Stimulated activated CD8-positive, alpha-beta memory T cell treated with anti-CD3 and anti-CD28 coated beads, Interleukin-15, amount 100 ng/mL, for 1 hour (primary cell): Measurements from ENCODE around the gene SDF4.
A peak's percentile ranks its signal among the peaks of the same experiment; 100 is the strongest.

Experiments
- DNase-seq: peaks from one replicate; pipeline ENCODE4 v3.0.0-alpha.2; 2020; ENCODE audit warnings: low read depth

The SDF4 gene

DNA sequence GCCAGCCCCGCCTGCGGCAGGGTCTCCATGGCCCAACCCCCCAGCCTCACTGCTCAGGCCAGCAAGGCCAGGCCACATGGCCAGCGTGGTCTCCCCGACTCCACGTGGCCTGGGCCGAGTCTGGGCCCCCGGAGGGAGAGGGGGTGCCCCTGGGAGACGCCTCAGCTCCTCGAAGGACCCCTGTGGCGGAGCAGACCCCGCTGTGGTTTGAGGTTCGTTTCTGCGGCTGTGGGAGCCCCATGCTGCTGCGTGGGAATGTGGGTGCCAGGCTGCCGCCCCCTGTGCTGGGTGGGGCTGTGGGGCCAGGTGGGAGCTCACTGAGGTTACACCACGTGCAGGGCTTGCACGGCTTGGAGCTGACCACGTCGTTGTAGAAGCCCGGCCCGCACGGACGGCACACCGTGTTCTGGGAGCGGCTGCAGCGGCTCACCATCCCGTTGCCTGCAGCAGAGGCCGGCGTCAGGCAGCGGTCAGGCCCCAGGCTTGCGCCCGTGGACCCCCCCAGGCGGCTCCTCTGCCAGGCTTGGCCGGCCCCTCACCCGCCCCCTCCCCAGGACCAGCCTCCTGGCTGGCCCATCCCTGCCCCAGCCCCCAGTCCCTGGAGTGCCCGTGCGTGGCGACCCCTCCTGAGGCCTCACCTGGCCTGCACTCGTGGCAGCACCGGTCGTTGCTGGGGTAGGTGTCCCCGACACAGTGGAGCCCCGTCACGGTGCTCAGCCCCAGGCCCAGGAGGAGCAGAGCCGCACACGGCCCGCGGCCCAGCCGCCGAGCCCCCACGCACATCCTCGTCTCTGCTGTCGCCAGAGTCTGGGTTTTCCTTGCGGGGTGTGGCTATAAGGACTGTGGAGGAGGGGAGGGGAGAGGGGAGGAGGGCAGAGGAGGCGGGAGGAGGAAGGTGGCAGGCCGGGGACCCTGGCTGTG lies 18.2 kb downstream of the SDF4 start, which contains the start of gene TNFRSF4:
TSS of gene TNFRSF4 (minus strand) at position 809 of the 921 bp plus-strand sequence. CDS start at position 783, 26 bp downstream.
- DNase-seq = no peak

DNA sequence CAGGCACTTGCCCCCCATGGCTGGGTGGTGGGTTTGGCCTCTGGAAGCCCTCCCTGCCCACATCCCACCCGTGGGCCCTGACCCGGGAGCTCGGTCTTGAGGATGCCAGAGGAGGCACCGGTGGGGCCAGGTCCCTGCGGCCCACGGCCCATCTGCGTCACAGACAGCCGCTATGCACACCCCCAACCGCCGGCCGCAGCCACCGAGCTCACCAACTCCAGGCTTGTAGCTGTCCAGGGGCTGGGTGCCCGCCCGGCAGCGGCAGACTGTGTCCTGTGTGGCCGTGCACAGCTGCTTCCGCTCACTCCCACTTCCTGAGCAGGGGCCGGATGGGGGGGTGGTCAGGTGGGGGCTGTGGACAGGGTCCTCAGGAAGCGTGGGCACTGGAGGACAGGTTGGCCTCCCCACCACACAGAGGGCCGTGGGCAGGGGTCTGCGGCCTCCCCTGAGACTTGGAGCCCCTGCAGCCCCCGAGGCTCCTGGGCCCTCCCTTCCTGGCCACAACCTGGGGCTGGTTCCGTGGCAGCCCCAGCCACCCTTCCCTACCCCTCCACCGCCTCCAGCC lies 18.9 kb downstream of the SDF4 start:
- no peak for DNase-seq

DNA sequence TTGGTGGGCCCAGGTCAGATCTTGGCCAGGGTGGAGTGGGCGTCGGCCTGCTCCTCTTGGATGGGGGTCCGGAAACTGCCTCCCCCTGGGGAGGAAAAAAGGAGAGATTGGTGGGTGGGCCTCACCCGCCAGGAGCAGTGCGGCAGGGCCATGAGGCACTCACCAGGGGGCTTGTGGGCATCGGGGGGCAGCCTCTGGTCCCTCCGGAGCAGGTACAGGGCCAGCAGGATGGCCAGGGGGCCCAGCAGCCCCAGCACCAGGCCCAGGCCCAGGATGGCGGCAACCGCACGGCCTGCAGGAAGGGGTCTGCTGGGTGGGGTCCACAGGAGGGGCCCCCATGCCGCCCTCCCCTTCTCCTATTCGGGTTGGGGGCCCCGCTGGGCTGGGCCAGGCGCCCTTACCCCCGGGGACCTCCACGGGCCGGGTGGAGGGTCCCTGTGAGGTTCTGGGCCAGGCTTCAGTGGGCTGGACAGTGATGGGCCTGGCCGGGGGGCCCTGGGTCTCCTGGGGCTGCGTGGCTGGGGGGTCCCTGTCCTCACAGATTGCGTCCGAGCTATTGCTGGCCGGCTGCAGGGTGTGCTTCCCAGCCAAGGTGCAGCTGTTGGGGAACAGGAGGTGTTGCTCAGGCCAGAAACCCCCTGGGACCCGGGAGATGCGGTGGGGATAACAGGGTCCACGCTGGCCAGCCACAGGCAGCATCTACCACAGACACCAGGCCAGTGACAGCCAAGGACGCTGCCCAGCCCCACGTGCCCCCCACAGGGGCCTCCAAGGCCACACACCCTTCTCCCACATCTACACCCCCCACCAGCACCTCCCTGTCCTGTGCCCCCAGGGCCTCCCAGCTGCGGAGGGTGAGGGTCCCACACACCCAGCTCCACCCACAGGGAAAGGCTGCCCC lies 20.0 kb downstream of the SDF4 start:
- DNase-seq = no peak

DNA sequence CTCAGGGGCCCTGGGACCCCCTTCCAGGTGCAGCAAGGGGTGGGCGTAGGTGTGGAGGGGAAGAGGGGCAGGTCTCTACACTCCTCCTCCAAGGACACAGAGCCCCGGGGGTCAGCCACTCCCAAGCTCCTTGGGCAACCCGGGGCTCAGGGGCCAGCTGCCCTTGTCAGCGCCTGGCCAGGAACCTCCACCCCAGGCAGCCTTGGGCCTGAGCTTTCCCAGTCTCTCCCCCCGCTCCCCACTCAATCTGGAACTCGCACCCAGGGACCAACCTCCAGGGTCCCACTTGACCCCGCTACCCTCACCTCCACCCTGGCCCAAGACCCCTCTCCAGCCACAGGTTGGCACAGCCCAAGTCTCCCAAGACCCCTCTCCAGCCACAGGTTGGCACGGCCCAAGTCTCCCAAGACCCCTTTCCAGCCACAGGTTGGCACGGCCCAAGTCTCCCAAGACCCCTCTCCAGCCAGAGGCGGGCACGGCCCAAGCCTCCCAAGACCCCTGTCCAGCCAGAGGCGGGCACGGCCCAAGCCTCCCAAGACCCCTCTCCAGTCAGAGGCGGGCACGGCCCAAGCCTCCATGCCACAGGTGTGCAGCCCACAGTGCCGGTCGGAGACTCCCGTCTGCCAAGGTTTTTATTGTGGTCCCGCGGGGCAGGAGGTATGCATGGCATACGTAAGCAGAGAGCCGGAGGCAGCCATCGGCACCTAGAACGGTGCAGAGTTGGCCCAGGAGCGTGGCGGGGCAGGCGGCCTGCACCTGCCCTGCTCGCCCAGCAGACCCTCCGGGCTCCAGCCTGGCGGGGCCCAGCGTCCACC lies 20.9 kb downstream of the SDF4 start:
- DNase-seq = no peak

DNA sequence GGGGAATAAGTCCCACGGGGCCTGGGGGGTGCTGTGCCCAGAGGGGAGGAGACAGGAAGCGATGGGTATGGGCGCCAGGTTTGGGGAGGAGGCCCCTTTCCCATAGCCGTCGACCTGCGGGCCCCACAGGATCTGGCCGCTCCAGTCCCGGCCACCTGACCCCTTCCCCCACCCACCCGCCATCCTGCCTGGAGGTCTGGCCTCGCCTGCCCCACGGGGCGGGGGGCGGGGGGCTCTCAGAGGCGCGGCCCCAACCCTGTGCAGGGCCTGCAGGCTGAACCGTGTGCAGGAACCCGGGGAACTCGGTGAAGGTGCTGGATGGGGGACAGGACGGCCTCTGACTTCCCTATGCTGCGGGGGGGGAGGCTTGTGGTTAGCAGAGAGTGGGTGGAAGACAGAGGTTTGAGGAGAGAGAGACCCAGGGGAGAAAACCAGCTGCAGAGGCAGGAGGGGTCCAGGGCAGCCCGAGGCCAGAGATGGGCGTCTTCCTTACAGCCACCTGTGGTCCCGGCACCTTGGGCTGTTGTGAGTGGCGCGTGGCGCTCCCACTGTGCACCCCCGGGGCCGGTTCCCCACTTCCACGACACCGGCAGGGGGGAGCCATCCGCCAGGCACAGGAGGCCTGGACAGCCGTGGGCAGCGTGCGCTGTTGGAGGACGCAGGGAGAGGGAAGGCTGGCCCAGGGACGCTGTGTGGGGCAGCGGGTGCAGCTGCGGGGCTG lies 22.9 kb downstream of the SDF4 start:
- no peak for DNase-seq

DNA sequence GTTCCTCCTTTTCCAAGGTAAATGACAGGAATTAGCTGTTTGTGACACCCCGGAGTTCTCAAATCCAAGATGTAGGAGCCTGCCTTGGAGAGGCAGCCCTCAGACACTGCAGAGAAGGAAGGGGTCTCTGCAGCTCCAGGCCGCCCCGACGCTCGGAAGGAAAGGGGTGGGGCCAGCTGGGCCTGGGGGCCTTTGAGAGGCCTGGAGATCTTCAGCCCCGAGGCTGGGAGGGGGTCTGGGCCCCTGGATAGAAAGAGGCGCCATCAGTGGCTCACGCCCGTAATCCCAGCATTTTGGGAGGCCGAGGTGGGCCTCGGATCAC lies 24.3 kb downstream of the SDF4 start:
- no peak for DNase-seq

DNA sequence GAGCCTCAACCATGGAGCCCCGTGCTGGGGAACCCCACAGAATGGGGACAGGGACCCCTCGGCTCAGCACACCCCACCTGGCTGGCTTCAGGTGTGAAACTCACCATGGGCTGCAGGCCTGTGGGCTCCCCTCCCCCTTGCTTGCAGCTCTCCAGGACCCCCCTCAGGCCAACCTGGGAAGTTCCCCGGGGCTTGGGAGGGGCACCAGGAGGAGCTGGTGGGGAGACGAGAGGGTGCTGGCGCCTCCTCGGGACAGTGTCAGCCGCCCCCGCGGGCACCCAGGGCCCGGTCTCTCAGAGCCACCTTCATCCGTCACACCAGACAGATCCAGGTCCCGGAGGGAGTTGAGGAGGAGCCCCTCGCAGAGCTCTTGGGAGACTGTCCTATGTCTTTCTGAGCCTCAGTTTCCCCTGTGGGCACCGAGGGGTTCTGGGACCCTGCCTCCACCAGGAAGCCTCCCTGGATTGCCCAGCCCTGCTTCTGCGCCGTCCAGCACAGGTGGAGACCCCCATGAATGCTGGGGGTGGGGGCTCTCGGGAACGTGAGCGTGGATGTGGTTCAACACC lies 24.8 kb downstream of the SDF4 start:
- no peak for DNase-seq

DNA sequence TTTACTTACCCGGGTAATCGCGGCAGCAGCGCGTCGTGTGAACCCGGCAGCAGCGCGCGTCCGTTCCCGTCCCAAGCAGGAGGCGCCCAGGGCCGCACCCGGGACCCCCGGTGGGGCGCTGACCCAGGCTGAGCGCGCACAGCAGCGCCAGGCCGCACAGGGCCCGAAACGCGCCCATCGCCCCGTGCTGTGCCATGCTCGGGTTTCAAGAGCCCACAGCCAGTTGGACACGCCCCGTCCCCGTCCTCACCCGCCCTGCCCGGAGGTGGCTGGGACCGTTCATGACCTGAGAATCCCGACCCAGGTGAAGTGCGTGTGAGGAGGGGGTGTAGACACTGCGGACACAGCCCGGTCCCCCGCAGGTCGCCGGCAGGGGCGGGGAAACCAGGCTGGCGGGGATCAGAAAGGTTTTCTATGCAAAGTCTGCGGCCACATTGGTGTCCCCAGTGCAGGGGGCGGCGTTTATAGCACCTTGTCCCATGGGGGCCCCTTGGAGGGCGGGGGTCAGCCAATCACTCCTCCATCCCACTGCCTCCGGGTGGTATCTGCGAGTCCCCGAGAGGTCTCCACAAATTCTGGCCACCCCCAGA lies 25.3 kb downstream of the SDF4 start, which contains the start of gene TNFRSF18:
TSS of gene TNFRSF18 (minus strand) at position 217 of the 590 bp plus-strand sequence. CDS start at position 196, 21 bp downstream.
- no peak for DNase-seq

DNA sequence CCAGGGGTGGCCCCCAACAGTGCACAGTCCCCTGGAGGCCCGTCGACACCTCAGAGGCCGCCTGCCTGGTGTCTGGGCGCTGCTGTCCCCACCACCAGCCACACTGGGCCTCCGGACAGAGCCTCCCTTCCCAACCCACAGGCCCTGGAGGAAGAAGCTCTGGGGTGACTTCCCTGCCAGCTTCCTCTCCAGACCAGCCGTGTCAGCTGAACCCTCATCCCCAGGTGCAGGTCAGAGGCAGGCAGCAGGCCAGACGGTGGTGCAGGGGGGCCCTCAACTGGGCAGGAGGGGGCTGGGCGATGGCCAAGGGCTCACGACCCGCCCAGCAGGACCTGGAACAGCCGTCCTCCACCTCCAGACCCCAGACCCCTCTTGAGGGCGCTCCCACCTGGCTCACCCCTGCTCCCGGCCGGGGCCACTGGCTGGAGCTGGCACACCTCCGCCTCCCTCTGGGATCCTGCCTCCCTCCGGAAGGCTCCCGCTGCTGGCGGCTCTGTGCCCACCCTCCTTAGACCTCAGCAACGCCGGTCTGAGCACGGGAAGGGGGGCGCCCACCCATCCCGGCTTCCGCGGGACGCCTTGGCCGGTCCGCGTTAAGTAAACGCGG lies 25.9 kb downstream of the SDF4 start:
- no peak for DNase-seq

DNA sequence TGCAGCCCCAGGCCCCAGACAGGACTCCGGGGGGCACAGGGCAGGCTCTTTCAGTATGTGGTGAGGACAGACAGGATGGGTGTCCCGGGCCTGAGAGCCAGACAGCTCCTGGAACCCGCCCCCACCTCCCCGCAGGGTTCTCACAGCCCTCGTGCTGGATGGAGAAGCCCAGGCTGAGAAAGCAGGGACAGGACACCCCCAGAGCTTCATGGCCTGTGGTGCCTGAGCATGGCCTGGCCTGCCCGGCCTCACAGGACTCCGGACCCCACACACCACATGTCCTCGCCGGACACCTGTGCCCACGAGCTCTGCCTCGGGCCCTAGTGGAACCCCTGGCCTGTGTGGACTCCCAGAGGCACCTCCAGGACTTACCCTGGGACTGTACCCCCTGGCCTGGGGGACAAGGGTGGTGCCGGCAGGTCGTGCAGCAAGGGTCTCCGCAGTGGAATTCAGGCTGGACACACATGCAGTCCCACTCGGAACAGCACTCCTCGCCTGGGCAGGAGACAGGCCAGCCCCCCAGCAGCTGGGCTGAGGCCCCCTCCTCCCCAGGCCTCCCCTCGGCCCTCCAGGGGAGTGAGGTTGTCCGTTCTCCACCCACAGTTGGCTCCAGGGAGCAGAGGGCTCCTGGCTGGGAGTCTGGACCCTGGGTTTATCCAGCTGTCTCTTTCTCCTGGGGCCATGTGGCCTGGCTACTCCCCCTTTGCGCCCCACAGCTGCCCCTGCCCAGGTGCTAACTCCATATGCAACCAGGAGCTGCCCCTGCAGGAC lies 26.6 kb downstream of the SDF4 start:
- no peak for DNase-seq

DNA sequence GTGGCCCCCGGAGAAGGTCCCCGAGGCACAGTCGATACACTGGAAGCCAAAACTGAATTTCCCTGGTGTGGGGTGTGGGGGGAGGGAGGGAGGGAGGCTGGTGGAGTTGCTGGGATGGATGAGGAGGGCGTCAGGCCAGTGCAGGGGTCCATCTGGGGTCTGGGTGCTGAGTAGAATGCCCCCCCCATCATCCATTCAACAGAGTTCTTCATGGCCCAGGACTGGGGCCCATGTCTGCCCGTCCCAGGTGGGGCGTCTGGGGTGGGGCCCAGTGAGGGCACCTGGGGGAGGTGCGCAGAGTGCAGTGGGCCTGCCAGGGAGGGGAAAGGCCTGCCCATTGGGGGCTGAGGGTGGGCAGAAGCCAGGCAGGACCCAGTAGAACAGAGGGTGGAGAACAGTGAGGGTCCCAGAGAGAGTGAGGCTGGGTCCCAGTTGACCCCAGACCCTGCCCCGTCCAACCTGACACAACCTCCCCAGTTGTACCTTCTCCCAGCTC lies 27.3 kb downstream of the SDF4 start:
- DNase-seq = no peak

DNA sequence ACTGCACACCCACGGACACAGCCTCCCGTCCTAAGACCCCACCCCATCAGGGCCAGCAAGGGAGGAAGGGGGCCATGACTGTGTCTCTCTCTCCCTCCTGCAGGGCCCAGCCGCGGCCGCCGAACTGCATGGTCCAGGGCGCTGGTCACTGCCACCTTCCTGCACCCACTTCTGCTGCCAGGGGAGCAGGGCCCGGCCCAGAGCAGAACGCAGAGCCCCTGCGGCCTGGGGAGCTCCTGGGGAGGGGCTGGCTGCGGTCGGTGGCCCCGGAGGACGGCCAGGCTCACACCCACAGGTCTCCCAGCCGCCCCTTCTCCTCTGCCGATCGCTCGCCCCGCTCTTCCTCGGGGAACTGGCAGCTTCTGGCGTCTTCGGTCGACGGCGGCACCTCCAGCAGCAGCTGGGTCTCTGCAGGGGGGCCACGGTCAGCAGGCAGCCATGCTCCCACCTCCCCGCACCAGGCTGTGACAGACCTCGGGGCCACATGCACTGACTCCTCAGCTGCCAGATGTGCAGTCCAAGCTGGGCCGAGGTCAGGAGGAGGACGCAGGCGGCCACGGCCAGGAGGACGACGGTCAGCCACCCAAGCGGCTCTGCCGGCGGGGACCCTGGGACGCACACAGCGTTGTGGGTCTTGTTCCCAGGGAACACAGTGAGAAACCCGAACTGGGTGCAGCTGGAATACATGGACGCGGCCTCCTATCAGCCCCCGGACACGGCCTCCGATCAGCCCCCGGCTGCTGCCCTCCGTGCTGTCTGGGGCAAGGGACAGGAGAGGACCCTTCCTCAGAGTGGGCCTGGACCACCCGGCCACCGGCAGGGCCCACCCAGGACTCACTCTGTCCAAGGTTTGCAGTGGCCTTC lies 28.0 kb downstream of the SDF4 start:
- DNase-seq = no peak

DNA sequence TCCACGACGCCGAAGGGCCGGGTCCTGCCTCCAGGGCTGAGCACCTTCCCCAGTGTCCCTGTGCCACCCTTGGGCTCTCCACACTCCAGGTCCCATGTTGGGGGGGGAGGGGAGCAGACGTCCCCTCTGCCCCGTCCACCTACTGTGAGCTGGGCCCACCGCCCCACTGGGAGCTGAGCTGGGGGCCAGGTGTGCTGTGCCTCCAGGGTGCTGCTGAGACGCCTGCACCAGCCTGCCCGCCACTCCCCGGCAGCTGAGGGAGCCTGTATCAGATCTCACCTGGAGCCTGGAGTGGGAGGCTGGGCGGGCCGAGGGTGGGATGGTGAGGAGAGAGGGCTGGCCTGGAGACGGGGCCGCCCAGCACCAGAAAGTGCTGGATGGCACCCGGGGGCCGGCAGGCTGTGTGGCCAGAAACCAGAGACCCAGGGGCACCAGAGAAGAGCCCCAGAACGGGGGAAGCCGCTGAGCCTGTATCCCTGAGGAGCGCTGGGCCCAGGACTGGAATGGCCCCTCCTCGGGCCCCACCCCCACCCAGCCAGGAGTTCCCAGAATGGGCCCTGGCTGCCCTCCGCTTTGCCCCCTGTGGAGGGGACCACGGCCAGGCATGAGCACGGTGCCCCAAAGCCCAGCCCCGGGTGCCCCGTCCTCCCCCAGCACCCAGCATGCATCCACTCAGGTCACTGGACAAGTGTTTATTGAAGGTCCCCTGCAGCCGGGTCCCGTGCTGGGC lies 28.8 kb downstream of the SDF4 start:
- DNase-seq = no peak

DNA sequence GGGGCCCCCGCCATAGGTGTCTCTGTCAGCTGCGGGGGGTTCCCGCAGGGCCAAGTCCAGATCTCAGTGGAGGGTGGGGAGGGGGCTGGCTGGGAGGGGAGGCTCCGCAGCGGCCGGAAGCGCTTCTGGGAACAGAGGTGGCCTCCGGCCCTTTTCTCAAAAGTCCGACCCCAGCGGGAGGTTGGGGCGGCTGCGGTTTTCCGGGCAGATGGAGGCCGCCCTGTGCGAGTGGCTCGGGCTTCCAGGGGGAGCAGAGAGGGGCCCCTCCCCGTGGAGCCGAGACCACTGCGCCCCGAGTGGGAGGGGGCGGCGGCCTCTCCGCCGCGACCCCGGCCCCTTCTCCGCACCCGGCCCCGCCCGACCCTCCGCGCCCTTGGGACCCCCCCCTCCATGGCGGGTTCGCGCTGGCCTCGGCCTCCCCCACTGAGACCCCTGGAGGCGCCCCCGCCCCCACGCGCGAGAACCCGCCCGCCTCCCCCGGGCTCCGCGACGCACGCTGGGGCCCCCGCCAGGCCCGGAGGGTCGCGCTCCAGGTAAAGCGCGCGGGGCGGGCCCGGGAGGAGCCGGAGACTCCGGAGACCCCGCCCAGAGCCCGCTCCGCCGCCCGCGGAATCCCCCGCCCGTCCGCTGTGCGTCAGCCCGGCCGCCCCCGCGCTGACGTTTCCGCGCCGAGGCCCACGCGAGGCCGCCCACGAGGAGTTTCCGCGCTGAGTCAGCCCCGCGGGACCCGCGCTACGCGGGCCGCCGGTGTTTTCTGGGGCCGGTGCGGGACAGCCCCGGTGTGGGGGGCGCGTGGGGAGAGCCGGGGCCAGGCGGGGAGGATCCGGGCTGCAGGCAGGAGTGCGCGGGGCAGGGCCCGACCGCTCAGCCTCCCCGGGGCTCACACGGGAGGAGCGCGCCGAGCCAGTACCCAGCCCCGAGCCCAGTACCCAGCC lies 30.7 kb downstream of the SDF4 start:
- peak; percentile 71 for DNase-seq

DNA sequence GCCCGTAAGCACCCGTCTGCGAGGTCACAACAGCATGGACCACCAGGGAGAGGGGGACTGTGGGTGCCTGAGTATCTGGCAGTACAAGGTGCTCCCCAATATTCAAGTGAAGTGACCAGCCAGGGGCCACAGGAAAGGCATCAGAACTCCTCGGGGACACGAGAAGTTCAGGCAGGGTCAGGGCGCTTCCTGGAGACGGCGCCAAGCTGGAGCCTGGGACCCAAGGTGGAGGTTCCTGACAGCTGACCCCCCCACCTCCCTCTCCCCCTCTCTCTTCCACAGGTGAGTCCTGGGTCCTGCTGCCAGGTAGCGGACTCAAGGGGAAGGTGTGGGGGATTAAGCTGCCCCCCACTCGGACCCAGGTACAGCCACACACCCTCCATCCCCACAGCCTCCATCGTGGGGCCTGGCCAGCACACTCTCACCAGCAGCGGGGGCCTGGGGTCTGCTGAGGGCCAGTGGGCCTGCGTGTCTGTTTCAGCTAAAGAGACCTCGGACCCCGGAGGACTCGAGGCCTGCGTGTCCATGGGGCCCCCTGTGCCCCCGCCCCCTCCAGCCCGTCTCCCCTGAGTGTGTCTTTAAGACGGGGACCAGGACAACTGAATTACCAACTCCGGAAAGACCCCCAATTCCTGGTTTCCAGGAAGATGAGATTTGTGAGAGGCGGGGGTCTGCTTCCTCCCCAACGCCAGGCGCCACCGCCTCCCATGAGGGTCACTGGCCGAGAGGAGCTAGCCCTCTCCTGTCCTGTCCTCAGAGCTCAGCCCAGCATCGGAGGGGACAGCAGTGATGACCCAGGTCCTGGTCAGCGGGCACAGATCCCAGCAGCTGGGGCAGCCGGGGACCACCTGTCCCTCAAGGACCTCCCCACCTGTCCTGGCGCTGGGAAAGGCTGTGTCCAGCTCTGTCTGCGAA lies 31.6 kb downstream of the SDF4 start:
- DNase-seq = no peak
